HepG2 (cell line): ENCODE results near the gene ANKRD39.

ENCODE experiments used
- BHLHE40 ChIP-seq: IDR thresholded peaks from 2 replicates; pipeline ENCODE4 v1.6.1; 2011; ENCODE audit warnings: low read length, improper control_type of control experiment
- FOXJ3 ChIP-seq: sonication (generic); formaldehyde crosslinking; IDR thresholded peaks from 2 replicates; pipeline ENCODE4 v1.4.0; 2020; ENCODE audit warnings: missing genetic modification reagents, mild to moderate bottlenecking, borderline replicate concordance
- GFI1 ChIP-seq: sonication (generic); formaldehyde crosslinking; IDR thresholded peaks from 2 replicates; pipeline ENCODE4 v1.5.0; 2020; ENCODE audit warnings: missing genetic modification reagents, mild to moderate bottlenecking, borderline replicate concordance
- NRL ChIP-seq: sonication (generic); formaldehyde crosslinking; IDR thresholded peaks from 2 replicates; pipeline ENCODE4 v1.5.0; 2020; ENCODE audit warnings: missing genetic modification reagents, mild to moderate bottlenecking, moderate library complexity, borderline replicate concordance
- POLR2A ChIP-seq, 2 experiments: IDR thresholded peaks; 2 replicates each; pipeline ENCODE4 v1.6.1; 2011; ENCODE audit warnings: low read depth in 2 of 2, low read length in 2 of 2, mild to moderate bottlenecking in 1 of 2, moderate library complexity in 1 of 2; ENCODE audit not compliant: insufficient read depth in 1 of 2
- TEAD3 ChIP-seq: optimal IDR thresholded peaks from 2 replicates; pipeline ENCODE3; 2016; ENCODE audit warnings: borderline replicate concordance
- ZBTB1 ChIP-seq: sonication (generic); formaldehyde crosslinking; IDR thresholded peaks from 2 replicates; pipeline ENCODE4 v1.4.0; 2020; ENCODE audit warnings: missing genetic modification reagents, borderline replicate concordance
- ZBTB8A ChIP-seq: sonication (generic); formaldehyde crosslinking; IDR thresholded peaks from 2 replicates; pipeline ENCODE4 v1.4.0; 2020; ENCODE audit warnings: mild to moderate bottlenecking, low read depth, missing genetic modification reagents, borderline replicate concordance
- ZNF747 ChIP-seq: sonication (generic); formaldehyde crosslinking; IDR thresholded peaks from 2 replicates; pipeline ENCODE4 v1.8.1; 2023; ENCODE audit warnings: missing genetic modification reagents, mild to moderate bottlenecking, borderline replicate concordance
- ZNF850 ChIP-seq: sonication (generic); formaldehyde crosslinking; conservative IDR thresholded peaks from 2 replicates; pipeline ENCODE4 v1.9.0; 2021; ENCODE audit warnings: mild to moderate bottlenecking, missing genetic modification reagents

GRCh38 chr2:96809216-96809882 is 48.5 kb downstream of the ANKRD39 start:
- TF ChIP-seq BHLHE40 (no peak), ZBTB1 (CRISPR knock-in tag) (no peak), GFI1 (no peak), NRL (CRISPR knock-in tag) (no peak), TEAD3 (CRISPR knock-in tag) (no peak), FOXJ3 (CRISPR knock-in tag) (no peak), ZNF850 (no peak), ZNF747 (CRISPR knock-in tag) (no peak), POLR2A (IDR thresholded peaks at IDR 0.05; ENCODE audit: insufficient read depth in 1 of 2, low read depth in 2 of 2, low read length in 2 of 2) (no peak), ZBTB8A (CRISPR knock-in tag) (no peak)
